NCI-H146 (cell line): ENCODE results near the gene CRYGB.
"Not testable (repeated sequence)": the region's sequence is repeated elsewhere in the genome, so short reads cannot be mapped to it uniquely, and the experiment has no call there.

Experiments
- DNase-seq: peaks from one replicate; lab custom pipeline; 2025; lab: John Stamatoyannopoulos, UW

The CRYGB gene

GRCh38 chr2:208112969-208113368, 33.0 kb downstream of the CRYGB start:
- DNase-seq: peak; percentile 82

GRCh38 chr2:208112273-208112745, 33.6 kb downstream of the CRYGB start:
- DNase-seq: peak; percentile 9

GRCh38 chr2:208103616-208104015, 42.3 kb downstream of the CRYGB start:
- no peak for DNase-seq

GRCh38 chr2:208101716-208102631, 44.0 kb downstream of the CRYGB start:
- DNase-seq: peak; percentile 11

GRCh38 chr2:208099682-208100470, 46.1 kb downstream of the CRYGB start:
- no peak for DNase-seq

GRCh38 chr2:208098701-208099100, 47.3 kb downstream of the CRYGB start:
- not testable (repeated sequence) for DNase-seq

- DNase-seq: no peak
Observed at GRCh38 chr2:208098267-208098666, 47.7 kb downstream of the CRYGB start.

GRCh38 chr2:208097801-208098200, 48.2 kb downstream of the CRYGB start:
- no peak for DNase-seq

- DNase-seq: no peak
Observed at GRCh38 chr2:208097313-208097712, 48.6 kb downstream of the CRYGB start.

GRCh38 chr2:208096080-208096479, 49.9 kb downstream of the CRYGB start:
- no peak for DNase-seq

GRCh38 chr2:208093128-208093527, 52.8 kb downstream of the CRYGB start:
- DNase-seq: no peak
